Kidney glomerular epithelial cell (primary cell): Measurements from ENCODE around the gene DNM1L.

Experiments used
- DNase-seq: peaks from one replicate; lab custom pipeline; 2025; lab: John Stamatoyannopoulos, UW

DNM1L gene

GRCh38 chr12:32679091-32679919 lies at the start of gene DNM1L:
TSS of gene DNM1L (plus strand) at chr12:32679301. CDS start at chr12:32679364, 63 bp downstream.
- DNase-seq = peak; percentile 90

- no peak for DNase-seq
Observed at GRCh38 chr12:32641287-32641901, 37.7 kb upstream of the DNM1L start.

GRCh38 chr12:32644431-32644830 lies 34.7 kb upstream of the DNM1L start:
- peak; percentile 21 for DNase-seq

- no peak for DNase-seq
Observed at GRCh38 chr12:32647275-32647674, 31.8 kb upstream of the DNM1L start.

- DNase-seq = no peak
Observed at GRCh38 chr12:32650508-32650907, 28.6 kb upstream of the DNM1L start.

- no peak for DNase-seq
Observed at GRCh38 chr12:32651151-32651955, 27.7 kb upstream of the DNM1L start.

GRCh38 chr12:32651956-32652210 lies 27.2 kb upstream of the DNM1L start:
- no peak for DNase-seq

- DNase-seq = no peak
Observed at GRCh38 chr12:32659908-32660440, 19.1 kb upstream of the DNM1L start.

GRCh38 chr12:32661706-32662105 lies 17.4 kb upstream of the DNM1L start:
- DNase-seq = no peak

GRCh38 chr12:32662665-32663064 lies 16.4 kb upstream of the DNM1L start:
- no peak for DNase-seq

GRCh38 chr12:32666018-32666417 lies 13.1 kb upstream of the DNM1L start:
- DNase-seq = no peak

- no peak for DNase-seq
Observed at GRCh38 chr12:32669584-32669983, 9.5 kb upstream of the DNM1L start.

- DNase-seq = peak; percentile 40
Observed at GRCh38 chr12:32671930-32672780, 6.9 kb upstream of the DNM1L start.

- no peak for DNase-seq
Observed at GRCh38 chr12:32679920-32680237, 778 bp downstream of the DNM1L start.

- DNase-seq = no peak
Observed at GRCh38 chr12:32680787-32681186, 1.7 kb downstream of the DNM1L start.

- no peak for DNase-seq
Observed at GRCh38 chr12:32681272-32681671, 2.2 kb downstream of the DNM1L start.

- DNase-seq = no peak
Observed at GRCh38 chr12:32686340-32686739, 7.2 kb downstream of the DNM1L start.

- DNase-seq = no peak
Observed at GRCh38 chr12:32688786-32689185, 9.7 kb downstream of the DNM1L start.

GRCh38 chr12:32690927-32691326 lies 11.8 kb downstream of the DNM1L start:
- DNase-seq = no peak

GRCh38 chr12:32692358-32692757 lies 13.3 kb downstream of the DNM1L start:
- no peak for DNase-seq

GRCh38 chr12:32693036-32693435 lies 13.9 kb downstream of the DNM1L start:
- DNase-seq = no peak

- no peak for DNase-seq
Observed at GRCh38 chr12:32695787-32696186, 16.7 kb downstream of the DNM1L start.
